ENCODE measurements around the gene CNP.

The CNP gene

DNA sequence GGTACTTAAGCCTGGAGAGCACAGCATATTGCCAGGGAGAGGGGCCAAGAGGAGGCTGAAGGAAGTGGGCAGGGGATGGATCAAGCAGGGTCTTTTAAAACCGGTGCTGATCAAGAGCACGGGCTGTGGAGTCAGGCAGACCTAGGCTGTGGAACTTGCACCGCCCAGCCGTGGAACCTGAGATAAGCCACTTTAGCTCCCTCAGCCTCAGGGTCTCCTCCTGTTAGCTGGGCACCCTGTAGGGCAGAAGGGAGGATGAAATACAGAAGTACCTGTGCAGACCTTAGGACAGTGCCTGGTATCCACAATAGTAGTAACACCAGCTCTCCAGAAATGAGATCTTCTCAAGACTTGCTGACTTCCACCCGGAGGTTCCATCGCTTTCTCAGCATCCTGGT lies 26.9 kb upstream of the CNP start:
- Histone ChIP-seq H3K36me3 (ENCODE audit: insufficient read depth, low read length) (no peaks in the 10 kb centered on the region), H3K27me3 (ENCODE audit: insufficient read depth, low read length, poor library complexity) (no peaks in the 10 kb centered on the region), H3K4me1 (ENCODE audit: insufficient read depth, low read length) (no peaks in the 10 kb centered on the region), H3K9me3 (ENCODE audit: insufficient read depth, low read length, severe bottlenecking) (no peaks in the 10 kb centered on the region), H3K4me2 (ENCODE audit: insufficient read depth, low read length) (no peak overlapping the region), H4K20me1 (ENCODE audit: insufficient read depth, low read length) (no peaks in the 10 kb centered on the region), H3K4me3 (ENCODE audit: low read depth in 1 of 2, low read length in 2 of 2) (no peak overlapping the region), H2AFZ (ENCODE audit: low read depth, low read length) (no peak overlapping the region), H3K27ac (ENCODE audit: low read length) (no peak overlapping the region), H3K9ac (ENCODE audit: low read depth, low read length) (no peak overlapping the region), H3K79me2 (ENCODE audit: insufficient read depth, low read length) (no peaks in the 10 kb centered on the region)
- ATAC-seq (ENCODE audit: insufficient read depth, low read depth) (no peak), DNase-seq (no peak)
- no peak for TF ChIP-seq CTCF (IDR thresholded peaks at IDR 0.05; ENCODE audit: borderline replicate concordance, extremely low read depth, low read length, poor library complexity, severe bottlenecking)
- no peak for TF ChIP-seq EZH2 (IDR thresholded peaks at IDR 0.05; ENCODE audit: borderline replicate concordance, low read depth, low read length, severe bottlenecking)

DNA sequence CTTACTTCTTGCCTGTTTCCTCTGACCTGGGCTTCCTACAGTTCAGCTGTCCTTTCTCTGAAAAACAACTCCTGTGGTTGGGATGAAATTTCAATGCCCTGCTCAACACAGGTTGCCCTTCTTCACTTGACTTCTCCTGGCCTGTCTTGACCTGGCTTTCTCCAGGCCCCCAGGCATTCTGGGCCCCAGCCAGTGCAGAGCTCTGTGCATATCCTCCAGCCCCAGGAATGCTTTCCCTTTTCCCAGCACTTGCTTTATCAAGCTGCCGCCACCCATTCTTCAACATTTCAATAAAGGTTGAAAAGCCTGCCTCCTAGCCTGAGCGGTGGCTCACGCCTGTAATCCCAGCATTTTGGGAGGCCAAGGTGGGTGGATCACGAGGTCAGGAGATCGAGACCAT lies 25.4 kb upstream of the CNP start:
- no peaks in the 10 kb centered on the region for H3K36me3 ChIP-seq (ENCODE audit: insufficient read depth, low read length)
- no peaks in the 10 kb centered on the region for H3K9me3 ChIP-seq (ENCODE audit: insufficient read depth, low read length, severe bottlenecking)
- ATAC-seq (ENCODE audit: insufficient read depth, low read depth) (no peak), DNase-seq (no peak)
- H3K9ac ChIP-seq (ENCODE audit: low read depth, low read length): no peak overlapping the region
- H3K4me3 ChIP-seq (ENCODE audit: low read depth in 1 of 2, low read length in 2 of 2): no peak overlapping the region
- H3K27me3 ChIP-seq (ENCODE audit: insufficient read depth, low read length, poor library complexity): no peaks in the 10 kb centered on the region
- no peaks in the 10 kb centered on the region for H4K20me1 ChIP-seq (ENCODE audit: insufficient read depth, low read length)
- H3K79me2 ChIP-seq (ENCODE audit: insufficient read depth, low read length): no peaks in the 10 kb centered on the region
- no peaks in the 10 kb centered on the region for H3K4me1 ChIP-seq (ENCODE audit: insufficient read depth, low read length)
- H2AFZ ChIP-seq (ENCODE audit: low read depth, low read length): no peak overlapping the region
- no peak overlapping the region for H3K27ac ChIP-seq (ENCODE audit: low read length)
- TF ChIP-seq EZH2 (IDR thresholded peaks at IDR 0.05; ENCODE audit: borderline replicate concordance, low read depth, low read length, severe bottlenecking) (no peak), CTCF (IDR thresholded peaks at IDR 0.05; ENCODE audit: borderline replicate concordance, extremely low read depth, low read length, poor library complexity, severe bottlenecking) (no peak)
- no peak overlapping the region for H3K4me2 ChIP-seq (ENCODE audit: insufficient read depth, low read length)

DNA sequence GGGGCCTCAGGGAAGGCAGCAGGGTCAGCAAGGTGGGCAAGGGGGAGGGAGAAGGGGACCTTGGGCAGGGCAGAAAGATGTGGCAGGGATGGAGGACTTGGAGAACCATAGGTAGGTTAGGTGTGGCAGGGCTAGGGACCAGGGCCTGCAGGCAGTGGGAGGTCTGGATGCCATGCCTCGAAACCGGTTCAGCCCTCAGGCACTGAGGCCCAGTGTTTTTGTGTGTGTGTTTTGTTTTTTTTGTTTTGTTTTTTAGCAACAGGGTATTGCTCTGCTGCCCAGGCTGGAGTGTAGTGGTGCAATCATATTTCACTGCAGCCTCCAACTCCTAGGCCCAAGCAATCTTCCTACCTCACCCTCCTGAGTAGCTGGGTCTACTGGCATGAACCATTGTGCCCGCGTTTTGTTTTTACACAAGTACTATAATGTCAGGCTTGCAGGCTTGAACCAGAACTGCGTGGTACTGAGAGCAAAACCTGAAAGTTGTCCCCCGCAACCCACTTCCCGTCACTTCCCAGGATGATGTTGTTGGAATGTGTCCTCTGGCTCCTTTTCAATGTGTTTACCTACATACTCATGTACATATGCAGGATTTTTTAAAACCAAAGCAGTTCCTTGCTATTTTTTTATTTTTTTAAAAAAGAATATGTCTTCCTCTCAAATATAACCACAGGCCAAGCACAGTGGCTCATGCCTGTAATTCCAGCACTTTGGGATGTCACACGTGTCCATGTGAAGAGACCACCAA lies 23.8 kb upstream of the CNP start:
- Histone ChIP-seq H3K9me3 (ENCODE audit: insufficient read depth, low read length, severe bottlenecking) (no peaks in the 10 kb centered on the region), H3K4me2 (ENCODE audit: insufficient read depth, low read length) (no peak overlapping the region), H3K4me1 (ENCODE audit: insufficient read depth, low read length) (no peaks in the 10 kb centered on the region), H3K79me2 (ENCODE audit: insufficient read depth, low read length) (no peaks in the 10 kb centered on the region), H3K9ac (ENCODE audit: low read depth, low read length) (no peak overlapping the region), H3K27me3 (ENCODE audit: insufficient read depth, low read length, poor library complexity) (no peaks in the 10 kb centered on the region), H3K27ac (ENCODE audit: low read length) (no peak overlapping the region), H2AFZ (ENCODE audit: low read depth, low read length) (no peak overlapping the region), H4K20me1 (ENCODE audit: insufficient read depth, low read length) (no peaks in the 10 kb centered on the region), H3K36me3 (ENCODE audit: insufficient read depth, low read length) (no peaks in the 10 kb centered on the region), H3K4me3 (ENCODE audit: low read depth in 1 of 2, low read length in 2 of 2) (no peak overlapping the region)
- no peak for TF ChIP-seq EZH2 (IDR thresholded peaks at IDR 0.05; ENCODE audit: borderline replicate concordance, low read depth, low read length, severe bottlenecking)
- no peak for TF ChIP-seq CTCF (IDR thresholded peaks at IDR 0.05; ENCODE audit: borderline replicate concordance, extremely low read depth, low read length, poor library complexity, severe bottlenecking)
- ATAC-seq (ENCODE audit: insufficient read depth, low read depth) (no peak), DNase-seq (no peak)

Data from DND-41 (cell line).